IgD-negative memory B cell (primary cell): ENCODE results near the gene ADAT1. TPM values are rescaled to one million over a fixed set of nuclear protein-coding genes. Genes with fewer than 3 reads are reported as not detected.

Experiments used
- H3K27ac Mint-ChIP-seq, 3 donors: one replicate each; pipeline ENCODE4 v1.8.0; 2020 to 2022; ENCODE audit warnings: mild to moderate bottlenecking in 3 of 3, mixed read lengths in 3 of 3, moderate library complexity in 1 of 3
- H3K27me3 Mint-ChIP-seq: one replicate; pipeline ENCODE4 v1.8.0; 2021; ENCODE audit warnings: mixed read lengths
- H3K36me3 Mint-ChIP-seq: one replicate; pipeline ENCODE4 v1.8.0; 2020; ENCODE audit warnings: mild to moderate bottlenecking, mixed read lengths
- H3K4me1 Mint-ChIP-seq, 3 donors: one replicate each; pipeline ENCODE4 v1.8.0; 2020 to 2022; ENCODE audit warnings: mixed read lengths in 3 of 3, mild to moderate bottlenecking in 1 of 3
- H3K4me3 Mint-ChIP-seq, 4 donors: one replicate each; pipeline ENCODE4 v1.8.0; 2020 to 2022; ENCODE audit warnings: mild to moderate bottlenecking in 4 of 4, mixed read lengths in 4 of 4, moderate library complexity in 3 of 4
- H3K9me3 Mint-ChIP-seq, 3 donors: one replicate each; pipeline ENCODE4 v1.8.0; 2020 to 2021; ENCODE audit warnings: mixed read lengths in 3 of 3, mild to moderate bottlenecking in 1 of 3
- polyA plus RNA-seq: library from polyadenylated mRNA; unstranded; fragments of 300-500 nt; fragmentation: Illumina TruSeq; gene quantifications from one replicate; pipeline ENCODE4 v1.2.3, GENCODE V29; 2021

The ADAT1 gene
- polyA plus RNA-seq, 1 donor from 2014 or later, result 39.3 TPM

- Mint-ChIP-seq H3K9me3 (no peaks in the 10 kb centered on the region), H3K27ac (peak overlapping the region in 2 of 3 donors; percentile 28 to 53), H3K27me3 (no peaks in the 10 kb centered on the region), H3K4me3 (peak overlapping the region in 1 of 4 donors; percentile 48), H3K4me1 (peaks cover 28 to 39% (median 32%) of the 10 kb centered on the region in 3 donors), H3K36me3 (peaks cover 7% of the 10 kb centered on the region)
Observed at GRCh38 chr16:75572864-75573542, 50.1 kb downstream of the ADAT1 start.

DNA sequence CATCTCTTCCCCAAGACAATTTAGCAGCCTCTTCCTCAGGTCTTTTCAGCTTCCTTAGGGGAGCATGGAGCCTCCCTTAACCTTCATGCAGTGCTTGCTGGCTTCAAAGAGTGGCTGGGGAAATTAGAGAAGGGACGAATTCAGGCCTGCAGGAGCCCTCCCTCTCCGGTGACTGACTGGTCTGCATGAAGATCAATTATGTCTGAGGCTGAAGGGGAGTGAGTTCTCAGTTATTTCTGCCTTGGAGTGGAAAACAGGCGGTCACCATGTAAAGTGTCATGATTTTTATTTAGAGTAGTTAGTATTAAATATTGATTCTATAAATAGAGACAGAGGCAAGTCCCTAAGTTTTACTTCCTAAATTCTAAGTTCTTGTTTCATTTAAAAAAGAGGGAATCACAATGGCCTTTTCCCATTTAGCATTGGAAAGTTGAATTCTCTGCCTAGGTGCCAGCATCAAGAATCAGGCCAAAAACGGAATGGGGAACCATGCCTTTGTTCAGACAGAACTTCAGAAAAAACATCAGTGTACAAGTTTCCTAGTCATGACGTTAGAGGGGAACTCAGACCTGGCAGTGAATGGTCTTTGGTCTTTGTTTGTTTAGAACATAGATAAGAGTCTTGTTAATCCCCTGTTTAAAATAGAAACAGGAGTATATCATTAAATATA lies 52.5 kb downstream of the ADAT1 start:
- H3K27me3 Mint-ChIP-seq, result no peaks in the 10 kb centered on the region
- H3K27ac Mint-ChIP-seq, result peak overlapping the region; percentile 84 to 91 (median 89)
- peaks cover 23 to 42% (median 24%) of the 10 kb centered on the region in 3 donors for H3K4me1 Mint-ChIP-seq
- no peaks in the 10 kb centered on the region for H3K9me3 Mint-ChIP-seq
- H3K36me3 Mint-ChIP-seq, result peaks cover 2% of the 10 kb centered on the region
- peak overlapping the region in 2 of 4 donors; percentile 68 to 82 for H3K4me3 Mint-ChIP-seq

DNA sequence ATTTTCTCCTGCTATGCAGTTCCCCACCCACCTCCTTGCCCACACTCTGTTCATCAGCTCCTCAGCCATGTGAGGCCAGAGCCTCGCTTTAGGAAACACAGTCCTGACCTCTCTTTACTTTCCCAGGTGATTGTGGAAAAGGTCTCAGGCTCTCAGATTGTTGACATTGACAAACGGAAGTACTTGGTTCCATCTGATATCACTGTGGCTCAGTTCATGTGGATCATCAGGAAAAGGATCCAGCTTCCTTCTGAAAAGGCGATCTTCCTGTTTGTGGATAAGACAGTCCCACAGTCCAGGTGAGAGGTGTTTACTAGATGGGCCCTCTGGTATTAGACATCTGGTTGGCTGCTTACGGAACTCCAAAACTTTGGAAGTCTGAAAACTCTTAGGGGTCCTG lies 55.2 kb downstream of the ADAT1 start:
- H3K4me3 Mint-ChIP-seq, result peak overlapping the region; percentile 85 to 99 (median 97)
- H3K27ac Mint-ChIP-seq, result peak overlapping the region in 2 of 3 donors; percentile 33 to 67
- no peaks in the 10 kb centered on the region for H3K27me3 Mint-ChIP-seq
- peaks cover 2% of the 10 kb centered on the region for H3K36me3 Mint-ChIP-seq
- H3K9me3 Mint-ChIP-seq, result no peaks in the 10 kb centered on the region
- peaks cover 19 to 48% (median 23%) of the 10 kb centered on the region in 3 donors for H3K4me1 Mint-ChIP-seq

GRCh38 chr16:75566758-75567255 lies 56.3 kb downstream of the ADAT1 start:
- Mint-ChIP-seq H3K27me3 (no peaks in the 10 kb centered on the region), H3K27ac (peak overlapping the region; percentile 67 to 99 (median 87)), H3K9me3 (no peaks in the 10 kb centered on the region), H3K4me1 (peaks cover 12 to 41% (median 17%) of the 10 kb centered on the region in 3 donors), H3K36me3 (peaks cover 2% of the 10 kb centered on the region), H3K4me3 (peak overlapping the region; percentile 85 to 99 (median 97))

GRCh38 chr16:75566040-75566757 lies 56.9 kb downstream of the ADAT1 start, which contains the start of gene GABARAPL2:
TSS of gene GABARAPL2 (plus strand) at chr16:75566379. CDS start at chr16:75566487, 108 bp downstream.
- Mint-ChIP-seq H3K4me3 (peak within 1 kb of the TSS; percentile 85 to 99 (median 97)), H3K4me1 (peaks cover 9 to 38% (median 13%) of the 10 kb centered on the region in 3 donors), H3K36me3 (peaks cover 2% of the 10 kb centered on the region), H3K27me3 (no peaks in the 10 kb centered on the region), H3K27ac (peak within 1 kb of the TSS; percentile 87 to 99 (median 99)), H3K9me3 (no peaks in the 10 kb centered on the region)

GRCh38 chr16:75565640-75566039 lies 57.4 kb downstream of the ADAT1 start:
- H3K4me3 Mint-ChIP-seq, result peak overlapping the region; percentile 85 to 99 (median 97)
- no peaks in the 10 kb centered on the region for H3K27me3 Mint-ChIP-seq
- H3K9me3 Mint-ChIP-seq, result no peaks in the 10 kb centered on the region
- peaks cover 5 to 35% (median 9%) of the 10 kb centered on the region in 3 donors for H3K4me1 Mint-ChIP-seq
- H3K36me3 Mint-ChIP-seq, result peaks cover 2% of the 10 kb centered on the region
- H3K27ac Mint-ChIP-seq, result peak overlapping the region; percentile 87 to 99 (median 99)

DNA sequence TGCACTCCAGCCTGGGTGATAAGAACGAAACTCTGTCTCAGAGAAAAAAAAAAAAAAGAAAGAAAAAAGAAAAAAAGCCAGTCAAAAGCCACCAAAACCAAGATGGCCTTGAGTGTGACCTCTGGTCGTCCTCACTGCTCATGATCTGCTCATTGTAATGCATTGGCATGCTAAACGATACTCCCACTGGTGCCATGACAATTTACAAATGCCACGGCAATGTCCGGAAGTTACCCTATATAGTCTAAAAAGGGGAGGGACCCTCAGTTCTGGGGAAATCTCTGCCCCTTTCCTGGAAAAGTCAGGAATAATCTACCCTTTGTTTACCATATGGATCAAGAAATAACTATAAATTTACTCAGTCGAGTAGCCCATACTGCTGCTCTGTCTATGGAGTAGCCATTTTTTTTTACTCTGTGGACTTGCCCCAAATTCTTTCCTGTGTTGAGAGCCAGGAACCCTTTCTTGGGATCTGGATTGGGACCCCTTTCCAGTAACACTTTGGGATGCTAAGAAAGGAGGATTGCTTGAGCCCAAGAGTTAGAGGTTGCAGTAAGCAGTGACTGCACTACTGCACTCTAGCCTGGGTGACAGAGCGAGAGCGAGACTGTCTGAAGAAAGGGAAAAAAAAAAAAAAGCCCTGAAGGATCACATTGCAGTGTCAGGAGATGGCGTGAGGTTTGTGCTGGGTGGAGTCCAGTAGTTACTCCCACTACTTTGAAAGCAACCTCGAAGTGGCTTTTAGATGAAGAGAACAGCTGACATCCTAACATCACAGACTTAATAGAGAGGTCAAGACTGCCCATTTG lies 63.3 kb downstream of the ADAT1 start:
- peaks cover 2% of the 10 kb centered on the region for H3K36me3 Mint-ChIP-seq
- peaks cover 3 to 10% (median 7%) of the 10 kb centered on the region in 3 donors for H3K4me1 Mint-ChIP-seq
- H3K9me3 Mint-ChIP-seq, result no peaks in the 10 kb centered on the region
- H3K4me3 Mint-ChIP-seq, result no peak overlapping the region
- no peaks in the 10 kb centered on the region for H3K27me3 Mint-ChIP-seq
- no peak overlapping the region for H3K27ac Mint-ChIP-seq

- Mint-ChIP-seq H3K4me1 (peaks cover 4 to 10% (median 6%) of the 10 kb centered on the region in 3 donors), H3K9me3 (no peaks in the 10 kb centered on the region), H3K36me3 (peaks cover 2% of the 10 kb centered on the region), H3K4me3 (peak overlapping the region in 1 of 4 donors; percentile 3), H3K27me3 (no peaks in the 10 kb centered on the region), H3K27ac (no peak overlapping the region)
Observed at GRCh38 chr16:75558846-75559401, 64.2 kb downstream of the ADAT1 start.

- H3K27me3 Mint-ChIP-seq, result no peaks in the 10 kb centered on the region
- peaks cover 2% of the 10 kb centered on the region for H3K36me3 Mint-ChIP-seq
- H3K4me3 Mint-ChIP-seq, result peak overlapping the region; percentile 85 to 98 (median 90)
- H3K9me3 Mint-ChIP-seq, result no peaks in the 10 kb centered on the region
- H3K4me1 Mint-ChIP-seq, result peaks cover 6 to 14% (median 6%) of the 10 kb centered on the region in 3 donors
- peak overlapping the region; percentile 71 to 96 (median 88) for H3K27ac Mint-ChIP-seq
Observed at GRCh38 chr16:75556431-75556950, 66.6 kb downstream of the ADAT1 start.

DNA sequence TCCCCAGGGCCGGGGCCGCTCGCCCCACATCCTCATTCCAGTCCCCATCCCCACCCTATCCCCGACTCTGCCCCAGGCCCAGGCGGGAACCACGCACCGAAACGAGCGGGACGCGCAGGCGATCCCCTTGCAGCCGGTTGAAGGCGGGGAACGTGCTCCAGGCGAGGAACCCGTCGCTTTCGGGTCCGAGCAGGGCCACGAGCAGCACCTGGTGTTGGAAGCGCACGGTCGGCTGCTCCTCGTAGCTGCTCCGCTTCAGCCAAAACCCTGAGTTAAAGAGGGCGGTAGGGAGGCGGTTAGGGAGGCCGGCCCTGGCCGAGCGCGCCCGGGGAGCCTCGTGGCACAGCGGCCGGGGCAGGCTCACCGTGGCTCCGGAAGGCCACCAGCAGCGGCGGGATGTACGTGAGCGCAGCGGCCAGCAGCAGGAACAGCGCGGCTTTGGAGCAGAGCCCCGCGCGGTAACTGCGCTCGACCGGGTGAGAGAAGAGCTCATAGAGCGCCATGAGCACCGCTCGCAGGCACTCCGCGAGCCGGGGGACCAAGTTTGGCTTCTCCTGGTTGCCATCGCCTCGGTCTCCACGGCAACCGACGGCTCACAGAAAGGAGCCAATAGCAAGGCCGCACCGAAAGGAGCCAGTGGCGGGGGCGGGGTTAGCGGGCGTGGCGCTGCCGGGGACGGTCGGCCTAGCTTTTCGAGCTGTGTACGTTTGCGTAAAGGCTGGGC lies 67.2 kb downstream of the ADAT1 start, which contains the start of gene TMEM231:
TSS of gene TMEM231 (minus strand) at position 546 of the 724 bp plus-strand sequence. CDS start at position 503, 43 bp downstream.
- H3K4me1 Mint-ChIP-seq, result peaks cover 6 to 14% (median 6%) of the 10 kb centered on the region in 3 donors
- H3K27me3 Mint-ChIP-seq, result no peaks in the 10 kb centered on the region
- no peaks in the 10 kb centered on the region for H3K9me3 Mint-ChIP-seq
- H3K27ac Mint-ChIP-seq, result peak within 1 kb of the TSS; percentile 71 to 96 (median 88)
- H3K36me3 Mint-ChIP-seq, result peaks cover 2% of the 10 kb centered on the region
- peak within 1 kb of the TSS; percentile 85 to 98 (median 90) for H3K4me3 Mint-ChIP-seq

- no peaks in the 10 kb centered on the region for H3K9me3 Mint-ChIP-seq
- H3K27ac Mint-ChIP-seq, result peak overlapping the region; percentile 71 to 95 (median 88)
- peaks cover 6 to 14% (median 7%) of the 10 kb centered on the region in 3 donors for H3K4me1 Mint-ChIP-seq
- peaks cover 2% of the 10 kb centered on the region for H3K36me3 Mint-ChIP-seq
- no peaks in the 10 kb centered on the region for H3K27me3 Mint-ChIP-seq
- peak overlapping the region; percentile 85 to 98 (median 90) for H3K4me3 Mint-ChIP-seq
Observed at GRCh38 chr16:75555213-75555706, 67.8 kb downstream of the ADAT1 start.

- Mint-ChIP-seq H3K4me3 (no peak overlapping the region), H3K36me3 (peaks cover under 1% of the 10 kb centered on the region), H3K27me3 (no peaks in the 10 kb centered on the region), H3K9me3 (no peaks in the 10 kb centered on the region), H3K4me1 (peaks cover 12 to 14% (median 13%) of the 10 kb centered on the region in 3 donors), H3K27ac (peak overlapping the region in 2 of 3 donors; percentile 26 to 73)
Observed at GRCh38 chr16:75552951-75553350, 70.1 kb downstream of the ADAT1 start.

- Mint-ChIP-seq H3K4me3 (no peak overlapping the region), H3K27ac (no peak overlapping the region), H3K36me3 (peaks cover 3% of the 10 kb centered on the region), H3K9me3 (no peaks in the 10 kb centered on the region), H3K27me3 (no peaks in the 10 kb centered on the region), H3K4me1 (peaks cover 5 to 9% (median 9%) of the 10 kb centered on the region in 3 donors)
Observed at GRCh38 chr16:75550211-75550662, 72.8 kb downstream of the ADAT1 start.
